CD4-positive, CD25-positive, alpha-beta regulatory T cell (primary cell): ENCODE measurements around the gene CLDN14. TPM values are rescaled to one million over a fixed set of nuclear protein-coding genes. Genes with fewer than 3 reads are reported as not detected.

Experiments used
- ATAC-seq, 2 donors: fragments of 150-1000 bp; cut with Tn5 transposase; one replicate each; pipeline ENCODE4 v1.10.0; 2021; ENCODE audit warnings: low read depth in 2 of 2, moderate number of reproducible peaks in 2 of 2, moderate library complexity in 1 of 2
- DNase-seq, 3 donors: peaks; one replicate each; pipeline versions ENCODE4 v3.0.0 to v3.0.0-alpha.2; 2012 to 2022; ENCODE audit warnings: mixed read lengths in 1 of 3
- H3K27ac ChIP-seq: one replicate; pipeline ENCODE4 v1.7.0; 2013; ENCODE audit warnings: mild to moderate bottlenecking, low read length; ENCODE audit not compliant: insufficient read depth, poor library complexity, severe bottlenecking
- H3K27me3 ChIP-seq: one replicate; pipeline ENCODE4 v1.7.0; 2013; ENCODE audit warnings: low read length; ENCODE audit not compliant: control insufficient read depth, insufficient read depth
- H3K36me3 ChIP-seq: one replicate; pipeline ENCODE4 v1.7.0; 2013; ENCODE audit warnings: mild to moderate bottlenecking, low read length, moderate library complexity; ENCODE audit not compliant: control insufficient read depth, insufficient read depth
- H3K4me1 ChIP-seq: 2 replicates; pipeline ENCODE4 v1.7.0; 2013; ENCODE audit warnings: mild to moderate bottlenecking, low read length; ENCODE audit not compliant: insufficient read depth, control insufficient read depth, poor library complexity, severe bottlenecking
- H3K4me3 ChIP-seq: one replicate; pipeline ENCODE4 v1.7.0; 2013; ENCODE audit warnings: low read depth, mild to moderate bottlenecking, low read length, moderate library complexity
- H3K9me3 ChIP-seq, 2 experiments: 1 replicate in 1 of 2; 2 replicates in 1 of 2; pipeline ENCODE4 v1.7.0; 2013; ENCODE audit warnings: low read length in 2 of 2, mild to moderate bottlenecking in 1 of 2, moderate library complexity in 1 of 2; ENCODE audit not compliant: control insufficient read depth in 2 of 2
- H3K27ac Mint-ChIP-seq, 3 donors: one replicate each; pipeline ENCODE4 v1.8.0; 2020 to 2022; ENCODE audit warnings: mild to moderate bottlenecking in 3 of 3, mixed read lengths in 3 of 3, moderate library complexity in 2 of 3
- H3K27me3 Mint-ChIP-seq: one replicate; pipeline ENCODE4 v1.8.0; 2022; ENCODE audit warnings: mild to moderate bottlenecking, mixed read lengths
- H3K36me3 Mint-ChIP-seq: one replicate; pipeline ENCODE4 v1.8.0; 2020; ENCODE audit warnings: mixed read lengths
- H3K4me1 Mint-ChIP-seq, 4 donors: one replicate each; pipeline ENCODE4 v1.8.0; 2020 to 2022; ENCODE audit warnings: mixed read lengths in 4 of 4, mild to moderate bottlenecking in 1 of 4
- H3K4me3 Mint-ChIP-seq, 4 donors: one replicate each; pipeline ENCODE4 v1.8.0; 2020 to 2022; ENCODE audit warnings: mild to moderate bottlenecking in 4 of 4, mixed read lengths in 4 of 4, moderate library complexity in 3 of 4
- H3K9me3 Mint-ChIP-seq, 7 donors: one replicate each; pipeline ENCODE4 v1.8.0; 2020 to 2022; ENCODE audit warnings: mixed read lengths in 7 of 7, mild to moderate bottlenecking in 3 of 7, moderate library complexity in 2 of 7
- polyA plus RNA-seq, 4 donors: library from polyadenylated mRNA; unstranded; fragments of 300-500 nt; fragmentation: Illumina TruSeq; gene quantifications; one replicate each; pipeline ENCODE4 v1.2.3, GENCODE V29; 2021
- total RNA-seq: library from RNA; stranded (reverse); gene quantifications from one replicate; pipeline ENCODE4 v1.2.3, GENCODE V29; 2022

CLDN14 gene
- total and polyA plus RNA-seq, 5 donors from 2014 or later: not detected

DNA sequence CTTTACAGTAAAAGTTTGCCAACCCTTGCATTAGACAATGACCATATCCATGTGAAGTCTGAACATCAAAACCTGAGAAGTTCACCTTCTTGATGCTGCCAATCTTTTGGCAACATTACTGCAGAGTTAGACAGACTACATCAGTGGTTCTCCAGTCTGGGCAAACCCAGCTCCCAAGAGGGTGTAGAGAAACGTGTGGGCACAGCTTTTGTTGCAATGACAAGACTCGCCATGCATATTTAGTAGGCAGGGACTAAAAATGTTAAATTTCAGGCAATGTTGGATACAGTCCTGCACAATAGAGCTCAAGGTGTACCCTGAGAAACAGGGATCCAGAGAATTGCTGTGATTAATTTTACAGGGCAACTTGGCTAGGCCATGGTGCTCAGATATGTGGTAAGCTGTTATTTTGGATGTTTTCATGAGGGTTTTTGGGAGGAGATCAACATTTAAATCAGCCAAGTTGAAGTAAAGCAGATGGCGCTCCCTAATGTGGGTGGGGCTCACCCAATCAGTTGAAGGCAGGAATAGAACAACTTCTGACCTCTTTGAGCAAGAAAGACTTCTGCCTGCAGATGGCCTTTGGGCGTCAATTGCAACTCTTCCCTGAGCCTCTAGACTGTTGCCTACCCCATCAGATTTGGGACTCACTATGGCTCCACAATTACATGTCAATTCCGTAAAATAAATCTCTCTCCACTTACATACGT, 37.6 kb upstream of the CLDN14 start:
- Mint-ChIP-seq H3K36me3 (no peaks in the 10 kb centered on the region), H3K4me1 (no peaks in the 10 kb centered on the region), H3K4me3 (no peak overlapping the region), H3K9me3 (peaks cover 0 to 4% (median 2%) of the 10 kb centered on the region in 7 donors), H3K27me3 (peaks cover 27% of the 10 kb centered on the region), H3K27ac (no peak overlapping the region)
- ATAC-seq (no peak), DNase-seq (no peak)
- H3K4me3 ChIP-seq: no peak overlapping the region
- H3K36me3 ChIP-seq: no peaks in the 10 kb centered on the region
- H3K9me3 ChIP-seq: no peaks in the 10 kb centered on the region
- H3K27me3 ChIP-seq: no peaks in the 10 kb centered on the region
- H3K4me1 ChIP-seq: no peaks in the 10 kb centered on the region
- H3K27ac ChIP-seq: no peak overlapping the region

DNA sequence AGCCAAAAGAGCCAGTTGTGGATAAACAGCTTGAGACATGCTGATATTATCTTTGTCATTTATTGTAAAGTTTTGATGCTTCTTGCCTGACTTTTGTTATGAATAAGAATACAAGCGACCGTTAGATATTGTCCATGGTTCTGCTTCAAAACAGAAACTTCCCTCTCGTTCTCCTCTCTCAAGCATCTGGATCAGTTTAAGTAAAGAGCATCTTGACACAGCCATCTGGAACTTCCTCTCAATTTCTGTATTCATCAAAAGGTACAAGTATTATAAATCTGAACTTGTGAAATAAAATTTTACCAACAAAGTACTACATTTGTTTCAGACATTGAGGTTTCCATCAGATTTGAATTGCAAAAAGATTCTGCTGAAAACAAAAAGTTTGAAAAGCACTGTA, 36.4 kb upstream of the CLDN14 start:
- H3K4me1 Mint-ChIP-seq: peaks cover 0 to 2% (median 0%) of the 10 kb centered on the region in 4 donors
- Histone ChIP-seq H3K27ac (no peak overlapping the region), H3K4me3 (no peak overlapping the region), H3K4me1 (no peaks in the 10 kb centered on the region), H3K36me3 (no peaks in the 10 kb centered on the region), H3K27me3 (no peaks in the 10 kb centered on the region), H3K9me3 (no peaks in the 10 kb centered on the region)
- no peak overlapping the region for H3K27ac Mint-ChIP-seq
- ATAC-seq (no peak), DNase-seq (no peak)
- H3K27me3 Mint-ChIP-seq: peaks cover 25% of the 10 kb centered on the region
- H3K36me3 Mint-ChIP-seq: no peaks in the 10 kb centered on the region
- H3K4me3 Mint-ChIP-seq: no peak overlapping the region
- H3K9me3 Mint-ChIP-seq: peaks cover 0 to 3% (median 1%) of the 10 kb centered on the region in 7 donors

GRCh38 chr21:36513430-36513829, 33.5 kb upstream of the CLDN14 start:
- ATAC-seq (no peak), DNase-seq (no peak)
- no peaks in the 10 kb centered on the region for H3K36me3 ChIP-seq
- Mint-ChIP-seq H3K36me3 (no peaks in the 10 kb centered on the region), H3K9me3 (no peaks in the 10 kb centered on the region), H3K27me3 (peaks cover 27% of the 10 kb centered on the region), H3K27ac (no peak overlapping the region), H3K4me1 (peaks cover 0 to 2% (median 0%) of the 10 kb centered on the region in 4 donors), H3K4me3 (no peak overlapping the region)
- H3K9me3 ChIP-seq: no peaks in the 10 kb centered on the region
- no peaks in the 10 kb centered on the region for H3K4me1 ChIP-seq
- no peak overlapping the region for H3K27ac ChIP-seq
- no peak overlapping the region for H3K4me3 ChIP-seq
- H3K27me3 ChIP-seq: peaks cover 3% of the 10 kb centered on the region

DNA sequence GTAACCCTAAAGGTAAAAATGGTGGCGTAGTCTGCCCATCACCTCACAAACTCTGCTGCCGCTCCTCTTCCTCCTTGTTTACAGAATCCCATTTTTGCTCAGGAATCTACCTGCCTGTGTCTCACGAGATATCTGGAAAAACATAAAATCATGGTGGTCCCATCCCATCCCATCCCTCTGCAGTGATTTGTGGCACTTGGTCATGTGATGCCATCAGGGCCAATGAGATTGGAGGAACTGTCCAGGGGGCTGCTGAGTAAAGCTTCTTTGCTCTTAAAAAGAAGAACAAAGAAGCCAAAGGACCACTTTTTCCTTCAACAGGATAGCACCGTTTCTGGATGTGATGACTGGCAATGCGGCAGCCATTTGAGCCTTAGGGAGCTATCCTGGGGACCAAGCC, 33.0 kb upstream of the CLDN14 start:
- Histone ChIP-seq H3K9me3 (no peaks in the 10 kb centered on the region), H3K27ac (no peak overlapping the region), H3K4me1 (no peaks in the 10 kb centered on the region), H3K27me3 (peaks cover 3% of the 10 kb centered on the region), H3K4me3 (no peak overlapping the region), H3K36me3 (no peaks in the 10 kb centered on the region)
- H3K27ac Mint-ChIP-seq: no peak overlapping the region
- H3K4me1 Mint-ChIP-seq: peaks cover 0 to 2% (median 0%) of the 10 kb centered on the region in 4 donors
- ATAC-seq (no peak), DNase-seq (no peak)
- H3K9me3 Mint-ChIP-seq: no peaks in the 10 kb centered on the region
- H3K4me3 Mint-ChIP-seq: no peak overlapping the region
- peaks cover 22% of the 10 kb centered on the region for H3K27me3 Mint-ChIP-seq
- H3K36me3 Mint-ChIP-seq: no peaks in the 10 kb centered on the region

- peaks cover 3% of the 10 kb centered on the region for H3K27me3 ChIP-seq
- DNase-seq (no peak), ATAC-seq (no peak)
- H3K4me3 ChIP-seq: no peak overlapping the region
- no peaks in the 10 kb centered on the region for H3K9me3 Mint-ChIP-seq
- H3K27me3 Mint-ChIP-seq: peaks cover 20% of the 10 kb centered on the region
- H3K36me3 ChIP-seq: no peaks in the 10 kb centered on the region
- H3K4me1 ChIP-seq: no peaks in the 10 kb centered on the region
- H3K4me3 Mint-ChIP-seq: no peak overlapping the region
- no peaks in the 10 kb centered on the region for H3K9me3 ChIP-seq
- no peak overlapping the region for H3K27ac ChIP-seq
- peaks cover 0 to 2% (median 0%) of the 10 kb centered on the region in 4 donors for H3K4me1 Mint-ChIP-seq
- peak overlapping the region in 2 of 3 donors; percentile 18 to 27 for H3K27ac Mint-ChIP-seq
- H3K36me3 Mint-ChIP-seq: no peaks in the 10 kb centered on the region
These were observed 31.7 kb upstream of the CLDN14 start for GRCh38 chr21:36511484-36512220.

DNA sequence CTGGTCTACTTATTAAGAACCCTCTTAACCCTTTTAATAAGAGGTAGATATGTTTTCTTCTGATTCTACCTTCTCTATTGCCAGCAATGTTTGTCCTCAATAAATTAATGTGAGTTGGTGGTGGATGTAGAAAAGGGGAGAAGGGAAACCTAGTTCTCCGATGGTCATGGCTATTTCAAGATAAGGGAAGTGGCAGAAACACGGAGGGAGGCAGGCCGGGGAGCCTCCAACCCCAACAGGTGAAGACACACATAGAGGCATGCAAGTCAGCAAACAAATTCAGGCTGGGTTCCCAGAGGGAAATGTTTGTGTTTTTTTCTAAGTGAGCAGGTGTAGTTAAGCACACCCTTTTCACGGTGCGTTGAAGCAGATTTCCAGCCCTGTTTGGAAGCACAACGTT, 31.0 kb upstream of the CLDN14 start:
- H3K4me3 ChIP-seq: no peak overlapping the region
- peaks cover 17% of the 10 kb centered on the region for H3K27me3 Mint-ChIP-seq
- no peaks in the 10 kb centered on the region for H3K9me3 Mint-ChIP-seq
- H3K9me3 ChIP-seq: no peaks in the 10 kb centered on the region
- no peaks in the 10 kb centered on the region for H3K36me3 Mint-ChIP-seq
- H3K36me3 ChIP-seq: no peaks in the 10 kb centered on the region
- ATAC-seq (no peak), DNase-seq (no peak)
- no peak overlapping the region for H3K4me3 Mint-ChIP-seq
- peaks cover 0 to 2% (median 0%) of the 10 kb centered on the region in 4 donors for H3K4me1 Mint-ChIP-seq
- no peaks in the 10 kb centered on the region for H3K4me1 ChIP-seq
- H3K27me3 ChIP-seq: peaks cover 3% of the 10 kb centered on the region
- H3K27ac ChIP-seq: no peak overlapping the region
- no peak overlapping the region for H3K27ac Mint-ChIP-seq

GRCh38 chr21:36509973-36510664, 30.2 kb upstream of the CLDN14 start:
- ATAC-seq (no peak), DNase-seq (no peak)
- peaks cover 0 to 2% (median 0%) of the 10 kb centered on the region in 4 donors for H3K4me1 Mint-ChIP-seq
- no peaks in the 10 kb centered on the region for H3K9me3 Mint-ChIP-seq
- no peaks in the 10 kb centered on the region for H3K9me3 ChIP-seq
- no peak overlapping the region for H3K4me3 Mint-ChIP-seq
- peaks cover 18% of the 10 kb centered on the region for H3K27me3 Mint-ChIP-seq
- no peaks in the 10 kb centered on the region for H3K36me3 Mint-ChIP-seq
- no peak overlapping the region for H3K27ac ChIP-seq
- H3K4me1 ChIP-seq: no peaks in the 10 kb centered on the region
- no peaks in the 10 kb centered on the region for H3K36me3 ChIP-seq
- no peak overlapping the region for H3K27ac Mint-ChIP-seq
- peaks cover 3% of the 10 kb centered on the region for H3K27me3 ChIP-seq
- no peak overlapping the region for H3K4me3 ChIP-seq
